Measurements from ENCODE around the gene DUS2. TPM values are rescaled to one million over a fixed set of nuclear protein-coding genes. Genes with fewer than 3 reads are reported as not detected.
A peak's percentile ranks its signal among the peaks of the same experiment; 100 is the strongest.
"Not testable (repeated sequence)": the region's sequence is repeated elsewhere in the genome, so short reads cannot be mapped to it uniquely, and the experiment has no call there.

DUS2 gene
- total and polyA plus RNA-seq, 8 donors, result 0.45 to 27.5 (median 12.1) TPM

DNA sequence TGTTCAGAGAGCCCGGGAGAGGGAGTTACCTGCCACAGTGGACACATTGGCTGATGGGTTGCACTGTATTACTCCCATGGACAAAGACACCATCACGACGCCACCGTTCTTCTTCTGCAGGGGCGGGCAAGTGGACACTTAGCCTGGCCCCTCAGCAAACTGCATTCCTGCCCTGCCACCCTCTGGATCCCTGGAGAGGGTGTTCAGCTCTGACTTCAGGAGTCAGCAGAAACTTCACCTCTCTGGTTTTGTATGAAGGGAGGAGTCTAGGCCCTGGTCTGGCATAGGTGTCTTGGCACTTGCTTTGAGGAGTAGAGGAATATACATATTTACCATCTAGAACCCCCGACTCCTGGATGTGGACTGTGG is 33.1 kb upstream of the DUS2 start:
- Histone ChIP-seq H3K27ac (no peak overlapping the region), H3K9me3 (no peaks in the 10 kb centered on the region), H3K4me1 (peaks cover 11 to 23% (median 16%) of the 10 kb centered on the region in 4 donors), H3K4me3 (no peak overlapping the region), H3K27me3 (no peaks in the 10 kb centered on the region), H3K36me3 (no peaks in the 10 kb centered on the region)
- TF ChIP-seq POLR2A (IDR thresholded peaks at IDR 0.05) (no peak), EP300 (IDR thresholded peaks at IDR 0.05) (no peak), POLR2AphosphoS5 (IDR thresholded peaks at IDR 0.05) (no peak)
- TF ChIP-seq, protein P1, sequence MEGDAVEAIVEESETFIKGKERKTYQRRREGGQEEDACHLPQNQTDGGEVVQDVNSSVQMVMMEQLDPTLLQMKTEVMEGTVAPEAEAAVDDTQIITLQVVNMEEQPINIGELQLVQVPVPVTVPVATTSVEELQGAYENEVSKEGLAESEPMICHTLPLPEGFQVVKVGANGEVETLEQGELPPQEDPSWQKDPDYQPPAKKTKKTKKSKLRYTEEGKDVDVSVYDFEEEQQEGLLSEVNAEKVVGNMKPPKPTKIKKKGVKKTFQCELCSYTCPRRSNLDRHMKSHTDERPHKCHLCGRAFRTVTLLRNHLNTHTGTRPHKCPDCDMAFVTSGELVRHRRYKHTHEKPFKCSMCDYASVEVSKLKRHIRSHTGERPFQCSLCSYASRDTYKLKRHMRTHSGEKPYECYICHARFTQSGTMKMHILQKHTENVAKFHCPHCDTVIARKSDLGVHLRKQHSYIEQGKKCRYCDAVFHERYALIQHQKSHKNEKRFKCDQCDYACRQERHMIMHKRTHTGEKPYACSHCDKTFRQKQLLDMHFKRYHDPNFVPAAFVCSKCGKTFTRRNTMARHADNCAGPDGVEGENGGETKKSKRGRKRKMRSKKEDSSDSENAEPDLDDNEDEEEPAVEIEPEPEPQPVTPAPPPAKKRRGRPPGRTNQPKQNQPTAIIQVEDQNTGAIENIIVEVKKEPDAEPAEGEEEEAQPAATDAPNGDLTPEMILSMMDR (IDR thresholded peaks at IDR 0.05), result no peak
- no peak for DNase-seq
- intact Hi-C loops (cut with DNase I; ENCODE audit: low total_unique reads), result loop anchor here (5.0 kb wide), 1 partner anchor 47 kb away; no protein-coding TSS in a partner anchor
- WGBS, 5 donors, result 76 to 84% (median 81%) methylated on average over 5 to 6 of the region's 6 CpGs

GRCh38 chr16:67992661-67993206 is 30.4 kb upstream of the DUS2 start:
- no peaks in the 10 kb centered on the region for H3K9me3 ChIP-seq
- peak overlapping the region in 3 of 4 donors; percentile 36 to 43 (median 42) for H3K4me3 ChIP-seq
- peaks cover 11 to 16% (median 13%) of the 10 kb centered on the region in 4 donors for H3K4me1 ChIP-seq
- TF ChIP-seq, protein P1 (IDR thresholded peaks at IDR 0.05), result no peak
- TF ChIP-seq POLR2A (IDR thresholded peaks at IDR 0.05) (no peak), POLR2AphosphoS5 (IDR thresholded peaks at IDR 0.05) (no peak), EP300 (IDR thresholded peaks at IDR 0.05) (no peak)
- intact Hi-C loops (cut with DNase I; ENCODE audit: low total_unique reads), result loop anchor here (5.0 kb wide), 1 partner anchor 45 kb away; no protein-coding TSS in a partner anchor
- H3K27me3 ChIP-seq, result no peaks in the 10 kb centered on the region
- no peaks in the 10 kb centered on the region for H3K36me3 ChIP-seq
- 57 to 75% (median 73%) methylated on average over 8 to 20 of the region's 20 CpGs for WGBS, 5 donors
- H3K27ac ChIP-seq, result peak overlapping the region in 3 of 5 donors; percentile 55 to 80 (median 80)
- no peak for DNase-seq

GRCh38 chr16:67993207-67994039 is 29.7 kb upstream of the DUS2 start:
- peak; percentile 82 to 93 for DNase-seq
- Histone ChIP-seq H3K4me1 (peaks cover 11 to 21% (median 13%) of the 10 kb centered on the region in 4 donors), H3K36me3 (no peaks in the 10 kb centered on the region), H3K9me3 (no peaks in the 10 kb centered on the region), H3K27me3 (no peaks in the 10 kb centered on the region), H3K4me3 (peak overlapping the region; percentile 36 to 44 (median 42)), H3K27ac (peak overlapping the region; percentile 2 to 80 (median 72))
- intact Hi-C loops (cut with DNase I; ENCODE audit: low total_unique reads), result loop anchor here (5.0 kb wide), 1 partner anchor 44 kb away; no protein-coding TSS in a partner anchor
- 12 to 57% (median 18%) methylated on average over 9 to 39 of the region's 39 CpGs for WGBS, 5 donors
- TF ChIP-seq POLR2A (IDR thresholded peaks at IDR 0.05) (no peak), EP300 (IDR thresholded peaks at IDR 0.05) (no peak), POLR2AphosphoS5 (IDR thresholded peaks at IDR 0.05) (peak in 2 of 3 donors; percentile 7 to 51)
- TF ChIP-seq, protein P1 (IDR thresholded peaks at IDR 0.05), result peak in 6 of 7 experiments; percentile 50 to 100 (median 96)

GRCh38 chr16:67994040-67994408 is 29.1 kb upstream of the DUS2 start:
- intact Hi-C loops (cut with DNase I; ENCODE audit: low total_unique reads), result loop anchor here (5.0 kb wide), 1 partner anchor 43 kb away; no protein-coding TSS in a partner anchor
- not testable (repeated sequence) for H3K27me3 ChIP-seq, DNase-seq

More at GRCh38 chr16:67994040-67994408, 29.1 kb upstream of the DUS2 start:
- 48 to 64% (median 60%) methylated on average over 2 to 5 of the region's 6 CpGs for WGBS, 5 donors
- H3K36me3 ChIP-seq, H3K9me3 ChIP-seq: not testable (repeated sequence)
- Histone ChIP-seq H3K4me1 (peaks cover 11 to 21% (median 13%) of the 10 kb centered on the region in 4 donors), H3K4me3 (peak overlapping the region in 1 of 4 donors; percentile 42), H3K27ac (peak overlapping the region; percentile 2 to 80 (median 72))

Data from stomach (tissue), 9 donors.